Measurements from ENCODE around the gene SEMA4D.
A peak's percentile ranks its signal among the peaks of the same experiment; 100 is the strongest.

Gene SEMA4D

DNA sequence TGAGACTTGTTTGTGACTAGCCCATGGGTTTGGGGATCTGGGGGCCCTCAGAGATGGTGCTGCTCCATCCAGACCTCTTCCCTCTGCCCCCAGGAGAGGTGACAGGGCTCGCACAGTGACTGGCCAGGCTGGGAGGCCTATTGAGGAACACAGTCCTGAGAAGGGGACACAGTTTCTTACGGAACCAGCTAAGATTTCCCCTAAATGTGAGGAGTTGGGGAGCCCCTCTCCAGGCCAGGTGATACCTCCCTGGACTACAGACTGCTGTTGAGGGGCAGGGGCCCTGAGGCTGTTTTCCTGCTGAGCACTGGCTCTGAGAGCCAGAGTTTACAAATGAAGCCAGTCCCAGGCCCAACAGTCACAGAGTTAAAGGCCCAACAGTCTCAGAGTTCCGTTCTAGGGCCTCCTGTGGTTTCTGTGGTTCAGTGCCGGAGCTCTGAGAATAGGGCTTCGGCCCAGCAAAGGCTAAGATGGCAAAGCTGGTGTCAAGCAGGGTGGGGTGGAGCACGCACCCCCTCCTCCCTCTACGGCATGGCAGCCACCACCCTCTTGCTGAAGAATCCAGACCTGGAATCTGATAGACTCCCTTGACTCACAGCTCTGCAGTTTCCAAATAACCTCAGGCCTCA is 1.1 kb upstream of the SEMA4D start:
- DNase-seq: peak in 1 of 4 experiments; percentile 30

DNA sequence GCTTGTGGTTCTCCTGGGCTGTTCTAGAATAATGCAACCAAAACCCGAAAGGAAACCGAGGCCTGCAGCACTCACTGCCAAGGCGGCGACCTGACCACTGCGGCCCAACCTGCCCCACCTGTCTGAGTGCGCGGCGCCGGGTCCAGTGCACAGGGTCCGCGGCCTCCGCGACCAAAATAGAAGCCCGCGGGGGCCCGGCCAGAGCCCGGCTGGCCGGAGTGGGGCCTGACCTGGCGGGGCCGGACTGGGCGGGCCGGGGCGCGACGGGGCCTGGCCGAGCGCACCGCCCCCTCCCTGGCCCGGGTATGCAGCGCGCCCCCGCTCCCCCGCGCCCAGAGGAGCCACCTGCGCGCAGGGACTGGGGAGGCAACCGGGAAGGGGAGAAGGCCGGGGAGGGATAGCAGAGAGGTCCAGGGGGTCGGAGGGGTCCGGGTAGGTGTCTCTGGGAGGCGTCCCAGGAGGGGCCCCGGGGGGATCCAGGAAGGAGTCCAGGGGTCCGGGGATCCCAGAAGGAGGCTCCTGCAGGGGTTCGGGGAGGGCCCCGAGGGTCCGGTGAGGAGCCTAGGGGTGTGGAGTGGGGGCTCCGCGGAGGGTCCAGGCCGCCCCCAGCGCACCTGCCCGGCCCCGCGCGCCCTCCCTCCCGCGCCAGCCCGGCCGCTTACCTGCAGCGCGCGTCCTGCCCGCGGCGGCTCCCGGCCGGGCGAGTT is 503 bp downstream of the SEMA4D start:
- DNase-seq: no peak

DNA sequence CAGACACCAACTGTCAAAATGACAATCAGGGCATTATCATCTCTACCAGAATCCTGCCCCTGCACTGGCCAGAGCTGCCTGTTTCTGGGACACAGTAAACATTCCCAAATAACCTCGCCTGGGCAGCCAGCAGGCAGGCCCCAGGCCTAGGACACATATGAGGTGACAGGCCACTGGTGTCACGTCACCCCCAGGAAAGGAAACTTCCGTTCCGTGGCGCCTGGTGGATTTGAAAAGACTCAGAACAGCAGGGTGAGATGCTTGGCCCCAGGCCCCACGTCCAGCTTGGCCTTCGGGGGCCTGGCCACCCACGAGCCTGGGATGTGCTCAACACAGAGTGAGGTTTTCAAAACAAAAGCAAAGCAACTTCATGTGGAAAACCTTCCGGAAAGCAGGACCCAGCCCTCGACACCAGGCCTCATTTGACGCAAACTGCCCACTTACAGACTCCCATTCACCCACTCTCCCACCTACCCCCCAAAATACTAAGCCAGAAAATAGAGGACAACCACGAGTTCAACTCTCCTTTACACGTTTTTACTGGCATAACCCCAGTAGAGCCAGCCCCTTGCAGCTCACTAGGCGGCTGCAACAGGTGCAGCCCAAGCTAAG is 1.2 kb downstream of the SEMA4D start:
- DNase-seq: peak in 1 of 4 experiments; percentile 26

DNA sequence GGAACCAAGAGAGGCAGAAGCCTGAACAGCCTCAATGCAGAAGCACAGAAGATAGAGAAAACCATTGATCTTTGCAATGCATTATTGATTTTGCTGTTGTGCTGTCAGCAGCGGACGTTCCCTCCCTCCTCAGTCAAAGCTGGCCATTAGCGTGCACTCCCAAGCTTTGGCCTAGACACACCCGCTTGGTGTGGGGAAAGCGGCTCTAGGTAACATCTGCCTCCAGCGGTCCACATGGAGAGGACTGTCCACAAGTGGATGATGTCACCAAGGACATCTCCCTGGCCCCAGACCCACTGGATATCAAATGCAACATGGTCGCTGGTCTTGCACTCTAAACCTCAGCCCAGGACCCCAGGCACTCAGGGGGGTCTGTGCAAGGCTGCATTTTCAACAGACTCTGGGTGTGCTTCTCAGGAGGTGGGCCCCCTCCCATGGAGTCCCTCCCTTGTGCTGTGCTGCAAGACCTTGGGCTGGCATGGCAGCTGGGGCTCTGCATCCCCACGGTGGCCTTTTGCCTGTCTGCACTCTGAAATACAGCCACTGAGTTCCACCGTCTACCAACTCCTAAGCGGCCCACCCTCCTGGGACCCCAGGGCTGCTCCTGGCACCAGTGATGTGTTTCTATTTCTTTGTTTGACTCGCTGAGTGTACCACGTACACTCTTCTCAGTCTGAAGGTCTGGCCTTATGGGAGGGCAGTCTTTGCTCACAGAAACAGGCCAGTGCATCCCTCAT is 1.9 kb downstream of the SEMA4D start:
- no peak for DNase-seq

GRCh38 chr9:89494199-89494598 is 3.7 kb downstream of the SEMA4D start:
- DNase-seq: no peak

GRCh38 chr9:89493671-89494070 is 4.2 kb downstream of the SEMA4D start:
- DNase-seq: no peak

DNA sequence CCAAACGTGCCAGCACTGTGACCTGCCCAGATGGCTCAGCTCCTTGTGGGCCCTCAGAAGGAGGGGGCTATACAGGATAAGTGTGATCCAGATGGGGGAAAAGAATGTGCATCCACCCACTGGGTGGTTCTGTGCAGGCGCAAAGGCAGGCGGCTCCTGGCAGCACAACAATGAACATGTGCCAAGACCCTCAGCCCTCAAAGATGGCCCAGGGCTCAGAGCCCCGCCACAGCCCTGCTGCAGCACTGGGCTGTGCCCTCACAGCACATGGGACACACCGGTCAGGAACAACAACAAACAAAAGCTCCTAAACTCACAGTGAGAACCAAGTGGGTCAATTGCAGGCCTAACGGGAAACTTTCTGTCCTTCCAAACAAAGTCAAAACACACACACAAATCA is 4.7 kb downstream of the SEMA4D start:
- no peak for DNase-seq

DNA sequence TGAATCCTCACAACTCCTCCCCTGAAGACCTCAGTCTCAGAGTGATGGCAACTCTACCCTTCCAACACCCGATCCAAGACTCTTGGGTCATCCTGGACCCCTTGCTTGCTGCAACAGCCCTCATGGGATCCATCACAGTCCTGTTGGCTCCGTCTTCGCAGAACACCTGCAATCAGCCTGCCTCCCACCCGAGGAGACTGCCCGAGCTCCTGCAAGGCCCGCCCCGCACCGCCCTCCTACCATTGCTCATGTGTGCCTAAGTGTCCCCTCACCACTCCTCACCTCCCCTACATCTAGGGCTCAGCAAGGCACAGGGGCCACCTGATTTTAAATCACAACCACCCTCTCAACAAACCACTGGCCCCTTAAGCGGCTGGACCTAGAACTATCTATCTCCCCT is 5.3 kb downstream of the SEMA4D start:
- DNase-seq: no peak

GRCh38 chr9:89491694-89492093 is 6.2 kb downstream of the SEMA4D start:
- no peak for DNase-seq

GRCh38 chr9:89489548-89490530 is 8.1 kb downstream of the SEMA4D start:
- DNase-seq: no peak

DNA sequence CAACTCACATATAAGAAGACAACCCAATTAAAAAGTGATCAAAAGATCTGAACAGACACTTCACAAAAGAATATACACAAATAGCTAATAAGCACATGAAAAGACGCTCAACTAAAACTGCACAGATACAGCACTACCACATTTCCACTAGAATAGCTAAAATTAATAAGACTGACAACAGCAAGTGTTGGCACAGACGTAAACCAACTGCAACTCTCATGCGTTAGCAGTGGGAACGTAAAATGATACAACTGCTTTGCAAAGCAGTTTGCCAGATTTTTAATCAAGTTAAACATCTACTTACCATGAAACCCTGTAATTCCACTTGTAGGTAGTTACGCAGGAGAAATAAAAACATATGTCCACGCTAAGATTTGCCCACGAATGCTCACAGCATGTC is 9.0 kb downstream of the SEMA4D start:
- DNase-seq: no peak

- DNase-seq: no peak
Observed at GRCh38 chr9:89488131-89488530, 9.8 kb downstream of the SEMA4D start.

GRCh38 chr9:89486681-89487080 is 11.2 kb downstream of the SEMA4D start:
- no peak for DNase-seq

GRCh38 chr9:89484475-89485404 is 13.2 kb downstream of the SEMA4D start:
- no peak for DNase-seq

DNA sequence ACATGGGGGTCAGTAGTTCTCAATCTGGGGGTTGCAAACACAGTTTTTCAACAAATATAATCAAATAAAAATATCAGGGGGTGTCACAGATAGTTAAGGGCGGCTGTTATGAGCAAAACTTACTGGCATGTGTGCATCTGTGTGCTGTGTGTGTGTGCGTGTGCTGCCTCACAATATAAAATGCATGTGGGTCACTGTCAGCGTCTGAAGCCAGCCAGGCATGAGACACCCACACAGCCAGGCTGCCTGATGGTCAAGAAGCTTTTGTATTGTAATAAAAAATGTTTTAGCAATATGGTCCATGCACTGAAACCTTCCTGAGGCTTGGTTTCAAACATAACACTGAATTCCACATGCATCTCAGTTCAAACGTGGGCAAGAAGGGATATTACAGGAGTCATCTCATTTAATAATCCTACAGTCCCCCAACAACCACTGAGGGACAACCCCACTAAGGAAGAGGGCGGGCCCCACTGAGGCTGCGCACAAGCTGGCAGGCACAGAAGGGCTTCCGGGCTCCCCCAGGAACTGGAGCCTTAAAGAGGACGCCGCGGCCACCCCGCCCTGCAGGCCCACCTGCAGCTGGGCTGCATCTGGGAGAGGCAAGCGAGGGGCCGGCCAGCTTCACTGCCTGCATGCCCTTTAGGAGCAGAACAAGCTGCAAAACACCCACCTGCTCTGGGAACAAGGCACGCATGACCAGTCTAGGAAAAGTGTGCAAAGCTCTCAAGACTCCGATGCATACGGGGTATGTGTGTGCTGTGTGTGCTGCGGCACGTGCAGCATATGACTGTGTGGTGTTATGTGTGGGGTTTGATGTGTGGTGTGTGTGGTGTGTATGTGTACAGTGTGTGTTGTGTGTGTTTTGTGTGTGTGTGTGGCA is 14.1 kb downstream of the SEMA4D start:
- peak in 2 of 4 experiments; percentile 55 to 66 for DNase-seq

DNA sequence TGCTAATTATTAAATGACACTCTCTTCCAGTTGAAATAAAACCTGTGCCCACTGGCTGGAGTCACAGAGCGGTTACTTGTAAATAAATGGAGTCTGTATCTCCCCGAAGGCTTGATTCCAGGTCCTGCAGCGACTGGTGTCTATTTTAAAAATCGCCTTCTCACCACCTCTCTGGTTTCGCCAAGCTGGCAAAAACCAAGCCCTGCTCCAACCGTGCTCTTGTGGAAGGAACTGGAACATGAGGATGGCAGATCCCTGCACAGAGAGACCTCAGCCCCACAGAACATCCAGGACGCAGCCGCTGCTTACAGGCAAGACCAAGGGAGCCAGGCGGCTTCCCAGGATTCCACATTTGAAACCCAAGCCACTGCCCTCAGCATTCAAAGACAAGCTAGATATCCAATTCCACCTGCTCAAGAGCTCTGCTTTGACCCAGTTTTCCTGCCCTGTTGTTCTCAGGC is 15.0 kb downstream of the SEMA4D start:
- DNase-seq: no peak

- DNase-seq: no peak
Observed at GRCh38 chr9:89482056-89482851, 15.7 kb downstream of the SEMA4D start.

DNA sequence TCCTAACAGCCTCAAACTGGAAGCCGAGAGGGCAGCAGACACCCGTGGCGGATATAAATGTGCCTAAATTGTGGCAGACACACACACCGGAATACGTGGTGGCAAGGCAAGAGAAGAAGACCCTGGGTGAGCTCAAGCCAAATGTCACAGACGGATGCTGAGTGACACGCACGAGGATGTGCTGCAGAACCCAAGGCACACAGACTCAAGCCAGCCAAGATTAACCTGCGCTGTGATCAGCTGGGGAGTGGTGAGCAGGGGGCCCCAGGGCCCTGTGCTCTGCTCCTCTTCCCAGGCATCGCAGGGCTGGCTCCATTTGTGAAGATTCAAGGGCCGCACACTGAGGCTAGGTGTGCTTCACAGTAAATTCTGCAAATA is 16.4 kb downstream of the SEMA4D start:
- DNase-seq: peak in 1 of 4 experiments; percentile 31
